ENCODE data around the gene ASAP2.

The ASAP2 gene

GRCh38 chr2:9268301-9269080 lies 61.9 kb downstream of the ASAP2 start:
- no peak for TF ChIP-seq CTCF (IDR thresholded peaks at IDR 0.05; ENCODE audit: borderline replicate concordance, insufficient read depth, low read depth, low read length)
- no peak overlapping the region for H3K4me3 ChIP-seq (ENCODE audit: low read depth, low read length)

GRCh38 chr2:9269295-9269694 lies 62.7 kb downstream of the ASAP2 start:
- TF ChIP-seq CTCF (IDR thresholded peaks at IDR 0.05; ENCODE audit: borderline replicate concordance, insufficient read depth, low read depth, low read length) = no peak

GRCh38 chr2:9269695-9270360 lies 63.2 kb downstream of the ASAP2 start:
- TF ChIP-seq CTCF (IDR thresholded peaks at IDR 0.05; ENCODE audit: borderline replicate concordance, insufficient read depth, low read depth, low read length) = no peak
- H3K4me3 ChIP-seq (ENCODE audit: low read depth, low read length) = no peak overlapping the region

More at GRCh38 chr2:9269295-9269694, 62.7 kb downstream of the ASAP2 start:
- no peak overlapping the region for H3K4me3 ChIP-seq (ENCODE audit: low read depth, low read length)

- TF ChIP-seq CTCF (IDR thresholded peaks at IDR 0.05; ENCODE audit: borderline replicate concordance, insufficient read depth, low read depth, low read length) = no peak
- no peak overlapping the region for H3K4me3 ChIP-seq (ENCODE audit: low read depth, low read length)
Observed at GRCh38 chr2:9271091-9271490, 64.5 kb downstream of the ASAP2 start.

- no peak overlapping the region for H3K4me3 ChIP-seq (ENCODE audit: low read depth, low read length)
- no peak for TF ChIP-seq CTCF (IDR thresholded peaks at IDR 0.05; ENCODE audit: borderline replicate concordance, insufficient read depth, low read depth, low read length)
Observed at GRCh38 chr2:9271691-9272090, 65.1 kb downstream of the ASAP2 start.

GRCh38 chr2:9273486-9274130 lies 67.0 kb downstream of the ASAP2 start:
- H3K4me3 ChIP-seq (ENCODE audit: low read depth, low read length) = no peak overlapping the region
- TF ChIP-seq CTCF (IDR thresholded peaks at IDR 0.05; ENCODE audit: borderline replicate concordance, insufficient read depth, low read depth, low read length) = no peak

Data from GM12875 (cell line).